ENCODE data around the gene DND1.
"Not testable (repeated sequence)": the region's sequence is repeated elsewhere in the genome, so short reads cannot be mapped to it uniquely, and the experiment has no call there.

DNA sequence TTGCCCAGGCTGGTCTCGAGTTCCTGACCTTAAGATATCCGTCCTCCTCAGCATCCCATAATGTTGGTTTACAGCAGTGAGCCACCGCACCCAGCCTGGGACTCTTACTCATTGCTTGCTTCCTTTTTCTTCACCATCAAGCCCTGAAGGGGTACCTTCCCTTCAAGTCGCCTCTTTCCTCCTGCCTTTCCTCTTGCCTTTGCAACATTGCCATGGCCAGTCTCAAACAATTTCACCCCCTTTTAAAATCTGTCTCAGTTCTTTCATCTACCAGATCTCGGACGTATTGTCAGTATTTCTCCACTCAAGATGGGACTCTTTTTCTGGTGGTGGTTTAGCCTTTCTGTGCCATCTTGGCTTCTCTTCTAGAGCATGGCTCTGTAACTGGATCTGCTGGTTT lies 47.4 kb upstream of the DND1 start:
- TF ChIP-seq CTCF (IDR thresholded peaks at IDR 0.05; ENCODE audit: insufficient read depth, low read depth, low read length); EZH2 (IDR thresholded peaks at IDR 0.05; ENCODE audit: insufficient read depth, low read length): not testable (repeated sequence)
